ENCODE measurements around the gene PRMT5.
A peak's percentile ranks its signal among the peaks of the same experiment; 100 is the strongest.

The PRMT5 gene

GRCh38 chr14:22895402-22895801, 33.8 kb downstream of the PRMT5 start:
- no peak for DNase-seq

- no peak for DNase-seq
Measured at GRCh38 chr14:22893706-22894105, 35.5 kb downstream of the PRMT5 start.

- no peak for DNase-seq
Measured at GRCh38 chr14:22892488-22892887, 36.7 kb downstream of the PRMT5 start.

- no peak for DNase-seq
Measured at GRCh38 chr14:22890416-22890815, 38.8 kb downstream of the PRMT5 start.

- no peak for DNase-seq
Measured at GRCh38 chr14:22888662-22889061, 40.5 kb downstream of the PRMT5 start.

- no peak for DNase-seq
Measured at GRCh38 chr14:22887990-22888378, 41.2 kb downstream of the PRMT5 start.

GRCh38 chr14:22887260-22887989, 41.8 kb downstream of the PRMT5 start:
- no peak for DNase-seq

GRCh38 chr14:22886500-22887259, 42.5 kb downstream of the PRMT5 start:
- DNase-seq = no peak

- DNase-seq = no peak
Measured at GRCh38 chr14:22885975-22886374, 43.2 kb downstream of the PRMT5 start.

GRCh38 chr14:22884738-22885523, 44.2 kb downstream of the PRMT5 start:
- DNase-seq = no peak

- DNase-seq = no peak
Measured at GRCh38 chr14:22884076-22884737, 45.0 kb downstream of the PRMT5 start.

- no peak for DNase-seq
Measured at GRCh38 chr14:22883173-22883976, 45.8 kb downstream of the PRMT5 start, which contains the start of gene REM2. Gene REM2, plus strand, starts transcription at chr14:22883222. Its CDS starts 66 bp downstream, at chr14:22883288.

- DNase-seq = peak; percentile 25 to 35
Measured at GRCh38 chr14:22882529-22883172, 46.5 kb downstream of the PRMT5 start.

- DNase-seq = no peak
Measured at GRCh38 chr14:22882064-22882463, 47.1 kb downstream of the PRMT5 start.

GRCh38 chr14:22878271-22879246, 50.6 kb downstream of the PRMT5 start:
- DNase-seq = no peak

- no peak for DNase-seq
Measured at GRCh38 chr14:22877000-22877501, 52.1 kb downstream of the PRMT5 start.

- DNase-seq = no peak
Measured at GRCh38 chr14:22875748-22876319, 53.3 kb downstream of the PRMT5 start.

GRCh38 chr14:22875003-22875747, 54.0 kb downstream of the PRMT5 start:
- DNase-seq = no peak
